OCI-LY1 (cell line): ENCODE data around the gene MAST4.
A peak's percentile ranks its signal among the peaks of the same experiment; 100 is the strongest.

Experiments
- H2AFZ ChIP-seq: fragments of 200-600 bp; sonication (generic), shearing (Covaris generic); 2 replicates; pipeline ENCODE4 v1.6.0; 2014; ENCODE audit warnings: antibody characterized with exemption, mild to moderate bottlenecking, low read length
- H3F3A ChIP-seq: fragments of 200-600 bp; sonication (generic), shearing (Covaris generic); 2 replicates; pipeline ENCODE4 v1.6.0; 2014; ENCODE audit warnings: mild to moderate bottlenecking, antibody characterized with exemption, low read length, moderate library complexity; ENCODE audit not compliant: insufficient read depth
- H3K27ac ChIP-seq: fragments of 200-600 bp; sonication (generic); 2 replicates; pipeline ENCODE4 v1.5.1; 2014; ENCODE audit warnings: low read length, mixed run types, mild to moderate bottlenecking, low read depth; ENCODE audit not compliant: poor library complexity, severe bottlenecking
- H3K27me3 ChIP-seq: fragments of 200-600 bp; sonication (generic); 2 replicates; pipeline ENCODE4 v1.6.0; 2014; ENCODE audit warnings: antibody characterized with exemption, mild to moderate bottlenecking, low read length, moderate library complexity; ENCODE audit not compliant: insufficient read depth
- H3K36me3 ChIP-seq: fragments of 200-600 bp; sonication (generic); 2 replicates; pipeline ENCODE4 v1.6.1; 2014; ENCODE audit warnings: mild to moderate bottlenecking, antibody characterized with exemption, low read length, moderate library complexity, mixed read lengths; ENCODE audit not compliant: insufficient read depth
- H3K4me1 ChIP-seq: fragments of 200-600 bp; sonication (generic); 2 replicates; pipeline ENCODE4 v1.5.1; 2014; ENCODE audit warnings: mild to moderate bottlenecking, low read length, moderate library complexity; ENCODE audit not compliant: insufficient read depth, severe bottlenecking
- H3K4me2 ChIP-seq: fragments of 200-600 bp; sonication (generic), shearing (Covaris generic); 2 replicates; pipeline ENCODE4 v1.6.1; 2014; ENCODE audit warnings: low read length
- H3K4me3 ChIP-seq: fragments of 200-600 bp; sonication (generic); 2 replicates; pipeline ENCODE4 v1.5.1; 2014; ENCODE audit warnings: low read length, low read depth, mild to moderate bottlenecking, mixed read lengths; ENCODE audit not compliant: poor library complexity, severe bottlenecking
- H3K79me2 ChIP-seq: fragments of 200-600 bp; shearing (Covaris generic); 2 replicates; pipeline ENCODE4 v1.6.1; 2016; ENCODE audit warnings: mixed run types, low read length, mixed read lengths; ENCODE audit not compliant: insufficient read depth
- H3K9ac ChIP-seq: fragments of 200-600 bp; sonication (generic), shearing (Covaris generic); 2 replicates; pipeline ENCODE4 v1.6.1; 2014; ENCODE audit warnings: mild to moderate bottlenecking, low read length, mixed read lengths
- H3K9me2 ChIP-seq: fragments of 200-600 bp; sonication (generic), shearing (Covaris generic); 2 replicates; pipeline ENCODE4 v1.6.1; 2014; ENCODE audit warnings: low read depth, mild to moderate bottlenecking, low read length, mixed read lengths
- H3K9me3 ChIP-seq: fragments of 200-600 bp; shearing (Covaris generic); 2 replicates; pipeline ENCODE4 v1.6.1; 2014; ENCODE audit warnings: low read length, mixed read lengths
- H4K20me1 ChIP-seq: fragments of 200-600 bp; sonication (generic), shearing (Covaris generic); 2 replicates; pipeline ENCODE4 v1.6.0; 2016; ENCODE audit warnings: mild to moderate bottlenecking, low read length; ENCODE audit not compliant: insufficient read depth
- EZH2 ChIP-seq: fragments of 200-600 bp; sonication (generic), shearing (Covaris generic); IDR thresholded peaks from 2 replicates; pipeline ENCODE4 v1.8.0; 2017; ENCODE audit warnings: borderline replicate concordance, mixed run types, mild to moderate bottlenecking, antibody characterized with exemption, low read length, moderate library complexity, mixed read lengths
- TF ChIP-seq, protein P1 (sequence below): fragments of 200-600 bp; sonication (generic), shearing (Covaris generic); IDR thresholded peaks from 2 replicates; pipeline ENCODE4 v1.5.1; 2017; ENCODE audit warnings: mild to moderate bottlenecking, antibody characterized with exemption, low read length, moderate library complexity, mixed read lengths

Gene MAST4

GRCh38 chr5:67201897-67202549 lies 605.8 kb downstream of the MAST4 start:
- Histone ChIP-seq H3F3A (no peaks in the 10 kb centered on the region), H3K27me3 (no peaks in the 10 kb centered on the region), H3K27ac (peak overlapping the region; percentile 82), H3K79me2 (no peaks in the 10 kb centered on the region), H3K4me2 (no peak overlapping the region), H3K36me3 (no peaks in the 10 kb centered on the region), H3K4me3 (no peak overlapping the region), H3K9me2 (no peaks in the 10 kb centered on the region), H2AFZ (no peak overlapping the region), H4K20me1 (no peaks in the 10 kb centered on the region), H3K9me3 (no peaks in the 10 kb centered on the region), H3K4me1 (peaks cover 98% of the 10 kb centered on the region), H3K9ac (no peak overlapping the region)
- TF ChIP-seq, protein P1, sequence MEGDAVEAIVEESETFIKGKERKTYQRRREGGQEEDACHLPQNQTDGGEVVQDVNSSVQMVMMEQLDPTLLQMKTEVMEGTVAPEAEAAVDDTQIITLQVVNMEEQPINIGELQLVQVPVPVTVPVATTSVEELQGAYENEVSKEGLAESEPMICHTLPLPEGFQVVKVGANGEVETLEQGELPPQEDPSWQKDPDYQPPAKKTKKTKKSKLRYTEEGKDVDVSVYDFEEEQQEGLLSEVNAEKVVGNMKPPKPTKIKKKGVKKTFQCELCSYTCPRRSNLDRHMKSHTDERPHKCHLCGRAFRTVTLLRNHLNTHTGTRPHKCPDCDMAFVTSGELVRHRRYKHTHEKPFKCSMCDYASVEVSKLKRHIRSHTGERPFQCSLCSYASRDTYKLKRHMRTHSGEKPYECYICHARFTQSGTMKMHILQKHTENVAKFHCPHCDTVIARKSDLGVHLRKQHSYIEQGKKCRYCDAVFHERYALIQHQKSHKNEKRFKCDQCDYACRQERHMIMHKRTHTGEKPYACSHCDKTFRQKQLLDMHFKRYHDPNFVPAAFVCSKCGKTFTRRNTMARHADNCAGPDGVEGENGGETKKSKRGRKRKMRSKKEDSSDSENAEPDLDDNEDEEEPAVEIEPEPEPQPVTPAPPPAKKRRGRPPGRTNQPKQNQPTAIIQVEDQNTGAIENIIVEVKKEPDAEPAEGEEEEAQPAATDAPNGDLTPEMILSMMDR = no peak
- no peak for TF ChIP-seq EZH2

DNA sequence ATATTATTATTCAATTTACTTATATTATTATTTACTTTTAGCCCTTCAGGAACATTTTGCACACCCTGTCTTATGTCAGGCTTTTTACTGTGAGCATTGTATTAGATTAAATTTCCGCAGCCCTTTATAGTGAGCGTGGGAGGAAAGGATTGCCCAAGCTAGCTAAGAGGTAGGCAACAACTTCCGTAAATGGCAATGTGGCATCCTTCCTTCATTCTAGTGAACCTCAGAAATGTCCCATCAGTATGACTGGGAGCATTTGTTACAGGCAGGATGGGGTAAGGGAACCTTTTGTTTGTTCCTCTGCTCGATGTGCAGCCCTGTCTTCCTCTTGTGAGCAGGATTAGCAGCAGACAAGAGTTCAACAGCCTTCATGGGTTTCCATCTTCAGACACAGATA lies 606.6 kb downstream of the MAST4 start:
- H3K27ac ChIP-seq = peak overlapping the region; percentile 82

DNA sequence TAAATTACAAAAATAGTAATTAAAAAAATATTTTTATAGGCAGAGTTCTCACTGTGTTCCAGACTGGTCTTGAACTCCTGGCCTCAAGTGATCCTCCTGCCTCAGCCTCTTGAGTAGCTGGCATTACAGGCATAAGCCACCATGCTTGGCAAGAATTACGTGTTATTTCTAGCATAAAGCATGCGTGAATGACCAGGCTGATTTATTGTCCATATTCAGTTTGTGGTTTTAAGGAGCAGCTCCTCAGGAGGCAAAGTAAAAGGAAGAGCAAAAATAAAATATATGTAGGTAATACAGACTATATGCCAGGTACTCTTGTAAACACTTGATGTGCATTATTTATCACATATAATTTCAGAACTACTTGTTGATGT lies 607.5 kb downstream of the MAST4 start:
- no peaks in the 10 kb centered on the region for H3K79me2 ChIP-seq
- no peak overlapping the region for H3K9ac ChIP-seq
- peak overlapping the region; percentile 82 for H3K27ac ChIP-seq
- H3F3A ChIP-seq = no peaks in the 10 kb centered on the region
- H3K4me2 ChIP-seq = no peak overlapping the region
- no peaks in the 10 kb centered on the region for H4K20me1 ChIP-seq
- no peaks in the 10 kb centered on the region for H3K27me3 ChIP-seq
- no peaks in the 10 kb centered on the region for H3K36me3 ChIP-seq
- H2AFZ ChIP-seq = no peak overlapping the region
- no peak overlapping the region for H3K4me3 ChIP-seq
- H3K9me2 ChIP-seq = no peaks in the 10 kb centered on the region
- no peaks in the 10 kb centered on the region for H3K9me3 ChIP-seq
- TF ChIP-seq, protein P1 = no peak
- peaks cover 94% of the 10 kb centered on the region for H3K4me1 ChIP-seq

More for the DNA sequence above, 606.6 kb downstream of the MAST4 start:
- peak overlapping the region; percentile 17; the same call in 1 of the 2 replicates for H3K4me2 ChIP-seq
- no peak overlapping the region for H3K4me3 ChIP-seq
- no peaks in the 10 kb centered on the region for H3K36me3 ChIP-seq
- no peaks in the 10 kb centered on the region for H3F3A ChIP-seq
- no peaks in the 10 kb centered on the region for H4K20me1 ChIP-seq
- H3K9me3 ChIP-seq = no peaks in the 10 kb centered on the region
- no peaks in the 10 kb centered on the region for H3K79me2 ChIP-seq
- H3K4me1 ChIP-seq = peaks cover 98% of the 10 kb centered on the region
- H3K9me2 ChIP-seq = no peaks in the 10 kb centered on the region
- TF ChIP-seq, protein P1 = no peak
- TF ChIP-seq EZH2 = no peak
- peak overlapping the region; percentile 12; the same call in 1 of the 2 replicates for H3K9ac ChIP-seq
- H3K27me3 ChIP-seq = no peaks in the 10 kb centered on the region
- 0 out of 2 replicates have a peak overlapping the region, but pooled peaks have one; percentile 45 for H2AFZ ChIP-seq
